GM12878 (cell line): Measurements from ENCODE around the gene CCBE1. TPM values are rescaled to one million over a fixed set of nuclear protein-coding genes. Genes with fewer than 3 reads are reported as not detected.

Source experiments
- ATAC-seq: fragments of 200-7000 bp; cut with Tn5 transposase; 3 replicates; pipeline ENCODE4 v1.9.1; 2020; ENCODE audit warnings: mild to moderate bottlenecking, moderate library complexity
- BruUV-seq: library from RNA; stranded (reverse); fragments of 400-500 nt; replicated peaks from 2 replicates; lab custom pipeline; 2021; lab: Mats Ljungman, UMichigan
- CTCF ChIA-PET: fragments of 300-600 bp; sonication (Branson Sonifier 250); formaldehyde crosslinking; extraction: SDS; loops from one replicate; lab custom pipeline; 2021; ENCODE audit warnings: inconsistent platforms; lab: Yijun Ruan, JAX
- POLR2A ChIA-PET: fragments of 350-600 bp; formaldehyde crosslinking; extraction: SDS; loops from one replicate; lab custom pipeline; 2021; ENCODE audit warnings: inconsistent platforms; lab: Charles Lee
- RAD21 ChIA-PET: fragments of 300-600 bp; sonication (Branson Sonifier 250); formaldehyde crosslinking; loops from one replicate; lab custom pipeline; 2023; ENCODE audit warnings: antibody characterized with exemption; ENCODE audit not compliant: unreplicated experiment; lab: Charles Lee
- SMC1A ChIA-PET: fragments of 300-600 bp; sonication (Branson Sonifier 250); formaldehyde crosslinking; loops from one replicate; lab custom pipeline; 2023; ENCODE audit not compliant: unreplicated experiment, uncharacterized antibody; lab: Charles Lee
- DNase-seq: peaks from one replicate; pipeline ENCODE4 v3.0.0-alpha.2; 2011; ENCODE audit warnings: low read depth, low spot score
- FAIRE-seq: peaks from 3 replicates; lab custom pipeline; 2011; peaks lifted over from hg19 to GRCh38; lab: Jason Lieb, UNC
- H2AFZ ChIP-seq: 2 replicates; pipeline ENCODE4 v1.6.0; 2011; ENCODE audit warnings: low read depth, low read length, control low read depth; ENCODE audit not compliant: control insufficient read depth
- H3K27ac ChIP-seq: 2 replicates; pipeline ENCODE4 v1.5.1; 2011; ENCODE audit warnings: control low read depth; ENCODE audit not compliant: control insufficient read depth, insufficient read depth
- H3K27me3 ChIP-seq, 2 experiments: replicated peaks in 1 of 2; 2 replicates each; pipeline versions ENCODE4 v1.6.0 to v1.6.1; 2011; ENCODE audit warnings: low read length in 1 of 2; ENCODE audit not compliant: control insufficient read depth in 2 of 2, insufficient read depth in 2 of 2
- H3K36me3 ChIP-seq, 2 experiments: 2 replicates each; pipeline ENCODE4 v1.5.1; 2011; ENCODE audit warnings: low read length in 1 of 2; ENCODE audit not compliant: control insufficient read depth in 2 of 2, insufficient read depth in 2 of 2
- H3K4me1 ChIP-seq: 2 replicates; pipeline ENCODE4 v1.6.1; 2011; ENCODE audit warnings: mild to moderate bottlenecking, low read length, moderate library complexity, mixed read lengths; ENCODE audit not compliant: control insufficient read depth, insufficient read depth
- H3K4me2 ChIP-seq: 2 replicates; pipeline ENCODE4 v1.6.0; 2011; ENCODE audit warnings: control low read depth; ENCODE audit not compliant: control insufficient read depth, insufficient read depth
- H3K4me3 ChIP-seq: fragments of 200-600 bp; sonication (generic); 2 replicates; pipeline ENCODE4 v1.5.1; 2016
- H3K79me2 ChIP-seq: 2 replicates; pipeline ENCODE4 v1.6.0; 2011; ENCODE audit warnings: low read length; ENCODE audit not compliant: control insufficient read depth, insufficient read depth
- H3K9ac ChIP-seq: 2 replicates; pipeline ENCODE4 v1.8.0; 2011; ENCODE audit warnings: low read length, control low read depth, mixed read lengths; ENCODE audit not compliant: control insufficient read depth, insufficient read depth
- H3K9me3 ChIP-seq: replicated peaks from 3 replicates; pipeline ENCODE4 v1.5.1; 2011; ENCODE audit warnings: mild to moderate bottlenecking, low read length; ENCODE audit not compliant: control insufficient read depth, insufficient read depth
- H4K20me1 ChIP-seq: 2 replicates; pipeline ENCODE4 v1.6.0; 2011; ENCODE audit not compliant: control insufficient read depth, insufficient read depth
- ATF7 ChIP-seq: fragments of 450-650 bp; IDR thresholded peaks from 2 replicates; pipeline ENCODE4 v1.6.1; 2016; ENCODE audit warnings: low read depth, mild to moderate bottlenecking
- EZH2 ChIP-seq: IDR thresholded peaks from 2 replicates; pipeline ENCODE4 v1.6.1; 2012; ENCODE audit warnings: low read depth, mild to moderate bottlenecking, control low read depth, inconsistent platforms, low read length, borderline replicate concordance; ENCODE audit not compliant: control insufficient read depth
- HDAC2 ChIP-seq: fragments of 200-600 bp; sonication (generic); IDR thresholded peaks from 2 replicates; pipeline ENCODE4 v1.6.1; 2017
- SPI1 ChIP-seq: IDR thresholded peaks from 2 replicates; pipeline ENCODE4 v1.6.1; 2011; ENCODE audit warnings: low read depth, mild to moderate bottlenecking, low read length, moderate library complexity, borderline replicate concordance; ENCODE audit not compliant: insufficient read depth
- SUPT20H ChIP-seq: IDR thresholded peaks from 2 replicates; pipeline ENCODE4 v1.6.1; 2011; ENCODE audit warnings: low read depth, mild to moderate bottlenecking, low read length, moderate library complexity, borderline replicate concordance; ENCODE audit not compliant: control insufficient read depth
- TCF7 ChIP-seq: IDR thresholded peaks from 2 replicates; pipeline ENCODE4 v1.6.1; 2014; ENCODE audit warnings: antibody characterized with exemption, borderline replicate concordance
- ZSCAN29 ChIP-seq: fragments of 450-650 bp; IDR thresholded peaks from 2 replicates; pipeline ENCODE4 v1.6.1; 2017; ENCODE audit warnings: mild to moderate bottlenecking, moderate library complexity
- WGBS: methylation state at CpG from one replicate; pipeline ENCODE4 v1.1.6; 2016; ENCODE audit warnings: low lambda C conversion rate; ENCODE audit not compliant: insufficient replicate concordance, insufficient coverage; ENCODE audit errors: missing lambda C conversion rate; 5-methylcytosine and 5-hydroxymethylcytosine counted together
- in situ Hi-C: fragments of 300-500 bp; cut with MboI; formaldehyde crosslinking; loops from 9 replicates; pipeline ENCODE4 v1.14.3; 2018; ENCODE audit warnings: mixed read lengths
- intact Hi-C: fragments of 100-400 bp; cut with micrococcal nuclease; formaldehyde crosslinking; loops from one replicate; pipeline ENCODE4 v1.14.2; 2022; ENCODE audit not compliant: unreplicated experiment
- polyA plus RNA-seq, 11 experiments: library from polyadenylated mRNA; depleted of rRNA in 4 of 11; unstranded in 6 of 11; stranded (reverse) in 5 of 11; fragments of >200 nt; fragmentation: Nextera tagmentation in 4 of 11; fragmentation: Illumina TruSeq in 1 of 11; extraction: Ambion mirVana in 4 of 11; extraction: Trizol in 1 of 11; gene quantifications; 1 replicate in 1 of 11; 2 replicates in 10 of 11; pipeline versions ENCODE4 v1.2.1 to v1.2.3, GENCODE V29; 2011 to 2016; ENCODE audit warnings: inconsistent platforms in 2 of 11, missing spikeins in 2 of 11, low read depth in 1 of 11
- total RNA-seq, 4 experiments: library from RNA; depleted of rRNA in 3 of 4; stranded (reverse); fragments of >200 nt in 3 of 4; fragmentation: Illumina TruSeq in 1 of 4; extraction: Trizol in 1 of 4; gene quantifications; 2 replicates each; pipeline versions ENCODE4 v1.2.1 to v1.2.3, GENCODE V29; 2013 to 2021

The CCBE1 gene
- total and polyA plus RNA-seq, 10 of the 15 experiments (the other 5 are each of a cell fraction or from before 2014, with no cell fraction given): 0.03 to 0.49 (median 0.04) TPM; not detected in 7

DNA sequence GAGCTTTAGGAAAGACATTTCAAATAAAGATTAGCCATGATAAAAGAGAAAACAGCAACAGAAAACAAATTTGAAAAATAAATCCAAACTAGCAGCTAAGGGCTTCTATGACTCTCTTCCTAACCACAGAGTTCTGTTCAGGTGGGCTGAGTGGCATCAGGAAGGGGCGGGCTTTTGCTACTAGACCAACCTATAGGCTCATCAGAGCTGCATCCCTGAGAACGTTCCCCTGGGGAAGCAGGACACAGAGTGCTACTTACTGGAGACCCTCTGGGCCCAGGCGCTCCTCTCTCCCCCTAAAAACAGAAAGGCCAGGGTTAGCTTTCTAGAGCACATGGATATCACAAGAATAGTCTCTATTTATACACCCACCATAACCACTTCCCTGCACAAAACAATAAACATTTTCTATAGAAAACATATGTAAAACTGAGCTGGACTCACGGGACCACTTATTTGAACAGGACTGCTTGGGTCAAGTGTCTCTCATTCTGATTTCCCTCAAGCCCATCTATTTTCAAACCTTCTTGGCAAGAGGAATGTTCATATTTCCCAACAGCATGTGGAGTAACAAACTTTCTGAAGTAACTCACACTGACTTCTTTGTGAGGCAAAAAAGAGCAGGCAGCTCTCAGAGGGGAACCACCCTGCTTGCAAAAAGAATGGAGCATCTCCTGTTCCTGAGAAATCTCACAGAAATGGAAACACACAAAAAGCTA, 259.2 kb downstream of the CCBE1 start:
- DNase-seq: no peak
- Histone ChIP-seq H3K9ac (no peak overlapping the region), H3K27ac (no peak overlapping the region), H3K4me2 (no peak overlapping the region), H3K79me2 (no peaks in the 10 kb centered on the region), H2AFZ (no peak overlapping the region), H3K9me3 (no peaks in the 10 kb centered on the region), H4K20me1 (no peaks in the 10 kb centered on the region), H3K4me3 (no peak overlapping the region), H3K4me1 (no peaks in the 10 kb centered on the region), H3K27me3 (no peaks in the 10 kb centered on the region), H3K36me3 (no peaks in the 10 kb centered on the region)
- ChIA-PET RAD21 (no interaction called here), SMC1A (no interaction called here), CTCF (interaction anchor here (1.0 kb wide), 1 partner anchor 385 kb away, joined by 3 read pairs; no protein-coding TSS in a partner anchor), POLR2A (interaction anchor here (0.5 kb wide), 1 partner anchor 1216 kb away, joined by 4 read pairs; no protein-coding TSS in a partner anchor)
- no TSS peak for BruUV-seq
- intact Hi-C loops (no loop called here), in situ Hi-C loops (no loop called here)
- 13% methylated on average over 4 of the region's 4 CpGs for WGBS
- FAIRE-seq: no peak
- TF ChIP-seq SUPT20H: no peak
- no peak for TF ChIP-seq HDAC2
- TF ChIP-seq TCF7: no peak
- TF ChIP-seq ATF7: no peak
- TF ChIP-seq EZH2: no peak
- TF ChIP-seq ZSCAN29: no peak
- no peak for TF ChIP-seq SPI1
- ATAC-seq: no peak
